Stimulated activated CD4-positive, alpha-beta T cell treated with anti-CD3 and anti-CD28 coated beads, Interleukin-2, amount 100 ng/mL, for 24 hours (primary cell): ENCODE results near the gene IQCH.
A peak's percentile ranks its signal among the peaks of the same experiment; 100 is the strongest.

Experiments
- DNase-seq, 2 donors: peaks; one replicate each; pipeline ENCODE4 v3.0.0-alpha.2; 2020

IQCH gene

GRCh38 chr15:67303490-67304363 is 49.1 kb downstream of the IQCH start:
- peak in 1 of 2 donors; percentile 21 for DNase-seq

DNA sequence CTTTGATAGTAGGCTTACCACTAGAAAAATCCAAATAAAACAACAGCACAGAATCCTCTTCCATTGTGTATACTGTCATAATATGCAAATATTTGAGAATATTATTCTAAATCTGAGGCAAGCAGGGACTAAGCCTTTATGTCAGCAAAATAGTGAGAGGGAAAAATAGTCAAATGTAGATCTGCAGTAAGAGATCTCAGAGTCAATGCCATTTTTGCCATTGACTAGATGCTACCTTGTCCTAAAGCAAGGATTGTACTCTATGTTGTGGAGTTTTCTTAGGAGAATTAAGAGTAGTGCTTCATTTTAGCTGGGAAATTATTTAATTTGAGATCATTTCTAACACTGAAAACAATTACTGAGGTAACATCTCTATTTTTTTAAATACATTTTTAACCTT is 50.2 kb downstream of the IQCH start:
- no peak for DNase-seq

GRCh38 chr15:67305506-67305905 is 50.9 kb downstream of the IQCH start:
- no peak for DNase-seq

DNA sequence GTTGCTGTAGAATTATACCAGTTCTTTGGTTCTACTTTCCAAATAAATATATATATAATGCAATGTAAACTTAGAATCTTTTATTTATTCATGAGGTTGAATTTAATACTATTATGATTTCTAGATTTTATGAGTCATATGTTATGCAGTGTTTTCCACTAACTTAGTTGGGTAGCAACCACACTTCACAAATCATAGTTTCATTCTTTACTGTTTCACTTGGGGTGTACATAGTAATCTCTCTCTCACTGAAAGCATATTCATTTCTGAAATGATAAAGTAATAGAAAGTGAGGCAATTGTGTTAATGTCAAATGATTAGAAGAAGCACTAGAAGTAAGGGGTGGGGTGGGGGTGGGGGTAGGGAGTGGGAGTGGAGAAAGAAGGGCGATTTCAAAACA is 52.6 kb downstream of the IQCH start:
- no peak for DNase-seq

- no peak for DNase-seq
These were observed 53.5 kb downstream of the IQCH start for GRCh38 chr15:67307889-67308597.

DNA sequence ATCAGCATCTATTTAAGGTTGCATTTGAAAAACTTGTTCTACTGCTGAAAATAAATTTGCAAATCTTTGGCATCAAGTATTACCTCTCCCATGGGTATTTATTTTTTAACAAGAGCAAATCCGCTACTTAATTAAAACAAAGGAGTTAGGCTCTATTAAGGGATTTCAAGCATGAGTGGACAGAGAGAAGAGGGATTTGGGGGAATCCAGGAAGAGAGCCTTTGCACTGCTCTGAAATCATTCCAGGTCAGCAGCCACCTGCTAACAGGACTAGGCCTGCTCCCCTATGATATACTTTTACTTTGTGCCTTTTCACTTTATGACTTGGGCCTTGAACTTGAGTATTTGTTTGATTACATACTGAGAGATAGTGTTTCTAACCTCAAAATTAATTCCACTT is 57.1 kb downstream of the IQCH start:
- no peak for DNase-seq

DNA sequence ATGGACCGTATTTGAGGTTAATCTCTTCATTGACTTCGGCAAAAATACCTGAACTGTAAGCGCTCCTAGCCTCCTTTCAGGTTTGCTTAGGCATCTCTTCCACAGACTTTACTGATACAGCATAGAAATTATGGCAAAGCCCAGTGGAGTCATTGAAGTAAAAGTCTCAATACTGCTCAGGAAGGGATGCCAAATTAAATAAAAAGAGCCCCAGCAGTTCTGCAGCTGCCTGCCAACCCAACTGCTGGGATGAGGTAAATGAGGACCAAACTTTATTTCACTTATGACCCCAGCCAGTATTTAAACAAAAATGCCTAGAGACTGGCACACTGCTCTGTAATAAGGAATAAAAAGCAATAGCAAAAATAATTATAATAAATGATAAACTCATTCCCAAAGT is 65.4 kb downstream of the IQCH start:
- DNase-seq = no peak

DNA sequence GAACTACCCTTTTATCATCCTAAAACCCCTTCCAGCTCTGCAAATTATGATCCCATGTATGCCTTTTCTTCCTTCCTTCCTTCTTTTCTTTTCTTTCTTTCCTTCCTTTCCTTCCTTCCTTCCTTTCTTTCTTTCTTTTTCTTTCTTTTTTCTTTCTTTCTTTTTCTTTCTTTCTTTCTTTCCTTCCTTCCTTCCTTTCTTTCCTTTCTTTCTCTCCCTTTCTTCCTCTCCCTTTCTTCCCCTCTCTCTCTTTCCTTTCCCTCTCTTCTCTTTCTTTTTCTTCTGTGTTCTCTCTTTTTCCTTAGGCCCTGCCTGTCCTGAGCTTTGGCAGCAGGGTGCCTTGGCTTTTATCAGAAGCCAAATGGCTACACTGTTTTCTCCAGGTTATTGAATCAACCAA is 66.8 kb downstream of the IQCH start:
- no peak for DNase-seq

DNA sequence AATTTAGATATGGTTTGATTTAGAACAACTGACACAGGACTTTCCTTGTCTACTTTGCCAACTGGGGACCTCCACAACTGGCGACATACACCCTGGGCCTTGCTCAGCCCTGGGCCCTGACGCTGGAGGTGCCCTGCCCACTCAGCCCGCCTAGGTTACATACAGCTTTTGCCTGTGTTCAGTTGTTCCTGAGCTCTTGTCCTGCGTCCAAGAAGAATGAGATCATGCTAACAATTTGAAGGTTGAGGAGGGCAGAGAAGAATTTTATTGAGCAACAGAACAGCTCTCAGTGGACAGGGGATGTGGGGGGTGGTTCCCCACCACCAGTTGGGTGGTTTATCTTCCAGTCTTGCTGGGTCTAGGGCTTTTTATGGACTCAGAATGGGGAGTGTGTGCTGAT is 67.9 kb downstream of the IQCH start:
- DNase-seq = no peak

- DNase-seq = no peak
These were observed 72.7 kb downstream of the IQCH start for GRCh38 chr15:67327312-67327711.

GRCh38 chr15:67327737-67328136 is 73.2 kb downstream of the IQCH start:
- no peak for DNase-seq

- no peak for DNase-seq
These were observed 75.6 kb downstream of the IQCH start for GRCh38 chr15:67329984-67330733.

GRCh38 chr15:67331676-67332075 is 77.1 kb downstream of the IQCH start:
- no peak for DNase-seq

DNA sequence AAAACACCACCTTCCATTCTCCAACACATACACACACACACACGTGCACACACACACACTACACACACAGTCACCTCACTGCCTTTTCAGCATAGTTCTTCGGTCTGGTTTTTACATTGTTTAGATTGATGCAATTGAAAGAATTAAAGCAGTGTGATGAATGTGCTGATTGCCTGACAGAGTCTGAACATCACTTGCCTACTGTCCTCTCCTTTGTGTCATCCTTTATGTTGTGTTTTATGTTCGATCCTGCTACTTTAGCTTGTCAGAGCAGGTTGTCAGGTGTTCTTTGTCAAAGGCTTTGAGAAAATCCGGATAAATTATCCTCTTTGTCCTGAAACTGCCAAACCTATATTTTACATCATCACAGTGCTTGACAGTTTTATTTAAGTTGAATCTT is 80.4 kb downstream of the IQCH start:
- no peak for DNase-seq

- no peak for DNase-seq
These were observed 81.1 kb downstream of the IQCH start for GRCh38 chr15:67335534-67336222.

GRCh38 chr15:67340630-67341029 is 86.0 kb downstream of the IQCH start:
- DNase-seq = no peak

DNA sequence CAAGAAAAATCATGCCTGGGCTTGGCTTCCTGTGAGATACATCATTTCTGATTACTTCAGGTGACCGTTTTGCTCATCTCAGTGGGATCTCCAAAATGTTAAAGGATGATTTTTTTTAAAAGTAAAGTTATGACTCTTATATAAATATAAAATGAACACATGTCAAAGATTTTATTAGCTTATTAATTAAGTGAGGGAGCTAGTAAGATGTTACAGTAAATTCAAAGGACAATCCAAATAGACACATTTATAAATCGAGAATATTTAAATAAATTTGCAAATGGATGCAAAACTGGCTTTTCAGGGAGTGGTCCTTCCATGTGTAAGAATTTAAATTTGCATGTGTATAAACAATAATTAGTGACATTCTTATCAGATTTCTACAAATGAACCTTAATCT is 87.0 kb downstream of the IQCH start:
- no peak for DNase-seq

DNA sequence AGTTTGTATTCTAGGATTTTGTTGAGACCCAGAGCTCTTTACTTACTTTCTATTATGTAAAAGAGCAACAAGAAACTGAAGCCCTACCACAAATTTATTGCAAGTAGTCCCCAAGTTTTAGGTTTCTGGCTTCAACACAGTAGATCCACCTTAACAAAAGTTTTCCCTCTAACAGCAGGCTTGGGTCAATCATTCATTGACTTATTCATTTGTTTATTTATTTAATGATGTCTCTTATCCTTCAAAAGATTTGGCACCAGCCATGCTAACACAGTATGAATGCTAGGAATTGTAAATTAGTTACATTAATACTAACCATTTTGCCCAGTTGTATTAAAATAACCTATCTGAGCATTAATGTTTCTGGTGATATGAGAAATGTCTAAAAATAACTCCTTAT is 88.6 kb downstream of the IQCH start:
- DNase-seq = no peak

GRCh38 chr15:67349634-67350033 is 95.0 kb downstream of the IQCH start:
- DNase-seq = no peak

DNA sequence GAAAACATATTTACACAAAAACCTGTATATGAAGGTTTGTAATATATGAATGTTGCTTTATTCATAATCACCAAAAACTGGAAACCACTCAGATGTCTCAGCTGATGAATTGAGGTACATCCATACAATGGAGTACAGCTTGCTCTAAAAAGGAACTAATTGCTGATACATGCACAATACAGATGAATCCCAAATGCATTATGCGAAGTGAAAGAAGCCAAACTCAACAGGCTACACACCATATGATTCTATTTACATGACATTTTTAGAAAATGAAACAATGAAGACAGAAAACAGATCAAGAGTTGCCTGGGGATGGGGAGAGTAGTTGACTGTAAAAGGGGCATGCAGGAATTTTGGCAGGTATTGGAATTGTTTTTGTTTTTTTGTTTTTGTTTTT is 95.5 kb downstream of the IQCH start:
- no peak for DNase-seq

DNA sequence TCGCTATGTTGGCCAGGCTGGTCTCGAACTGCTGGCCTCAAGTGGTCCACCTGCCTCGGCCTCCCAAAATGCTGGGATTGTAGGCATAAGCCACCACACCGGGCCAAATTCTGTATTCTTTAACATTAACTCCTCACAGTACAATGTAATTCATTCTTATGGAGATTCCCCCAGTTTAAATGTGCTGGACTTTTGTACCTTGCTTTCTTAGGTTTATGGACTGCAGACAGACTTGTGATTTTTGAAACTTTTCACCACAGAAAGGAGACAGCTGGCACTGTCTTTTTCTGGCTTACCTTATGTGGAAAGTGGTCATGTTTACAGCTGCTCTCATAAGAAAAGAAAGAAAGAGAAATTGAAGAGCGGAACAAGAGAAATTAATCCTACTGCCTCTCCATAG is 103.8 kb downstream of the IQCH start:
- no peak for DNase-seq

DNA sequence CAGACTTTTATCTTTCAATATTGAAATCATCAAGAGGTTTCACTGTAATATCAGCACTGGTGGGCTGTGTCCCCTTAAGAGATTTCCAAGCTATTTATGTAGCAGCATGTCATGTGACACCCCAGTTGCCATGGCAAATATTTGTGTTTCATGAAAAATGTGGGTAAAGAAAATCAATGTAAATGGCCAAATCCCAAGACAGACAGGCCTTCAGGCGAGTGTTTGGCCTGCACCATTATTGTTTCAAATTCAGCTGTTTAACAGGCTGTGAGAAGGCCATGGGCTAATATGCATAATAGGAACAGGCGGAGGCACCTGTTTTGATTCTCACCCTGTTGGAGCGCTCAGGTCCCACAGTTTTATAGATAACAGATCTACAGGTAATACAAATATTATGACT is 104.2 kb downstream of the IQCH start:
- no peak for DNase-seq

- no peak for DNase-seq
These were observed 105.0 kb downstream of the IQCH start for GRCh38 chr15:67359431-67360079.
